IMR-90 (cell line): ENCODE results near the gene C17orf50. TPM values are rescaled to one million over a fixed set of nuclear protein-coding genes. Genes with fewer than 3 reads are reported as not detected.
A peak's percentile ranks its signal among the peaks of the same experiment; 100 is the strongest.

Experiments
- ATAC-seq: fragments of 200-7000 bp; cut with Tn5 transposase; 2 replicates; pipeline ENCODE4 v1.9.1; 2020; ENCODE audit warnings: low read depth, mild to moderate bottlenecking, moderate library complexity
- BruUV-seq: library from RNA; stranded (reverse); fragments of 400-500 nt; replicated peaks from 2 replicates; lab custom pipeline; 2021; lab: Mats Ljungman, UMichigan
- CTCF ChIA-PET: fragments of 300-600 bp; formaldehyde crosslinking; extraction: SDS; loops from one replicate; lab custom pipeline; 2021; ENCODE audit warnings: antibody characterized with exemption; lab: Yijun Ruan, JAX
- POLR2A ChIA-PET: fragments of 300-600 bp; sonication (Branson Sonifier 250); formaldehyde crosslinking; loops from one replicate; lab custom pipeline; 2022; ENCODE audit warnings: antibody characterized with exemption; ENCODE audit not compliant: unreplicated experiment; lab: Charles Lee
- DNase-seq: peaks from one replicate; pipeline ENCODE4 v3.0.0; 2013
- H2AFZ ChIP-seq: replicated peaks from 2 replicates; pipeline ENCODE3; 2013; ENCODE audit warnings: low read length, mild to moderate bottlenecking; ENCODE audit not compliant: poor library complexity
- H2AK5ac ChIP-seq: 2 replicates; pipeline ENCODE4 v1.6.1; 2013; ENCODE audit warnings: low read depth, low read length, inconsistent platforms
- H2AK9ac ChIP-seq: replicated peaks from 2 replicates; pipeline ENCODE3; 2013; ENCODE audit warnings: mild to moderate bottlenecking, low read depth, low read length, moderate library complexity; ENCODE audit not compliant: poor library complexity
- H2BK120ac ChIP-seq: 2 replicates; pipeline ENCODE4 v1.6.1; 2013; ENCODE audit warnings: low read depth, low read length, inconsistent platforms
- H2BK15ac ChIP-seq: 3 replicates; pipeline ENCODE4 v1.6.1; 2013; ENCODE audit warnings: low read depth, low read length, inconsistent platforms
- H2BK20ac ChIP-seq: 2 replicates; pipeline ENCODE4 v1.6.1; 2013; ENCODE audit warnings: low read depth, mild to moderate bottlenecking, inconsistent platforms, low read length, moderate library complexity
- H2BK5ac ChIP-seq: 2 replicates; pipeline ENCODE4 v1.6.1; 2013; ENCODE audit warnings: mild to moderate bottlenecking, low read depth, low read length, inconsistent platforms; ENCODE audit not compliant: poor library complexity, severe bottlenecking
- H3K14ac ChIP-seq: replicated peaks from 2 replicates; pipeline ENCODE4 v1.6.1; 2013; ENCODE audit warnings: low read depth, low read length, inconsistent platforms
- H3K18ac ChIP-seq: 2 replicates; pipeline ENCODE4 v1.6.1; 2013; ENCODE audit warnings: low read depth, low read length, control low read depth
- H3K23ac ChIP-seq: 2 replicates; pipeline ENCODE4 v1.6.1; 2013; ENCODE audit warnings: low read depth, low read length, inconsistent platforms
- H3K27ac ChIP-seq: 2 replicates; pipeline ENCODE4 v1.5.1; 2013; ENCODE audit warnings: mild to moderate bottlenecking, control low read depth, low read length; ENCODE audit not compliant: insufficient read depth
- H3K27me3 ChIP-seq: 2 replicates; pipeline ENCODE4 v1.6.1; 2013; ENCODE audit warnings: low read length; ENCODE audit not compliant: control insufficient read depth, insufficient read depth
- H3K36me3 ChIP-seq: 2 replicates; pipeline ENCODE4 v1.6.1; 2013; ENCODE audit warnings: low read length, mixed read lengths; ENCODE audit not compliant: control insufficient read depth, insufficient read depth
- H3K4ac ChIP-seq: 2 replicates; pipeline ENCODE4 v1.6.1; 2013; ENCODE audit warnings: low read depth, low read length, inconsistent platforms
- H3K4me1 ChIP-seq: 2 replicates; pipeline ENCODE4 v1.6.1; 2013; ENCODE audit warnings: low read length, mixed read lengths; ENCODE audit not compliant: control insufficient read depth, insufficient read depth
- H3K4me2 ChIP-seq: 2 replicates; pipeline ENCODE4 v1.6.1; 2013; ENCODE audit warnings: low read depth, mild to moderate bottlenecking, control low read depth, low read length, moderate library complexity
- H3K4me3 ChIP-seq: 2 replicates; pipeline ENCODE4 v1.5.1; 2013; ENCODE audit warnings: low read depth, mild to moderate bottlenecking, control low read depth, low read length, moderate library complexity; ENCODE audit not compliant: insufficient read depth
- H3K56ac ChIP-seq: 2 replicates; pipeline ENCODE4 v1.6.1; 2013; ENCODE audit warnings: low read length, inconsistent platforms; ENCODE audit not compliant: insufficient read depth; ENCODE audit errors: extremely low read depth
- H3K79me1 ChIP-seq, 2 experiments: 2 replicates each; pipeline ENCODE4 v1.6.1; 2013; ENCODE audit warnings: low read length in 2 of 2, inconsistent platforms in 1 of 2, low read depth in 1 of 2
- H3K9ac ChIP-seq: 2 replicates; pipeline ENCODE4 v1.6.1; 2013; ENCODE audit warnings: low read depth, low read length, control low read depth
- H3K9me1 ChIP-seq: 2 replicates; pipeline ENCODE4 v1.6.1; 2013; ENCODE audit warnings: low read length, inconsistent platforms; ENCODE audit not compliant: insufficient read depth
- H3K9me3 ChIP-seq: 2 replicates; pipeline ENCODE4 v1.6.1; 2013; ENCODE audit warnings: low read length; ENCODE audit not compliant: control insufficient read depth, insufficient read depth
- H4K20me1 ChIP-seq: 2 replicates; pipeline ENCODE4 v1.6.1; 2013; ENCODE audit warnings: low read length, inconsistent platforms; ENCODE audit not compliant: insufficient read depth
- H4K5ac ChIP-seq: 2 replicates; pipeline ENCODE4 v1.6.1; 2013; ENCODE audit warnings: mild to moderate bottlenecking, low read depth, low read length, control low read depth
- H4K8ac ChIP-seq, 2 experiments: 2 replicates each; pipeline ENCODE4 v1.6.1; 2013; ENCODE audit warnings: low read depth in 2 of 2, low read length in 2 of 2, control low read depth in 1 of 2, inconsistent platforms in 1 of 2
- H4K91ac ChIP-seq: 2 replicates; pipeline ENCODE4 v1.6.1; 2013; ENCODE audit warnings: low read depth, low read length, inconsistent platforms; ENCODE audit not compliant: insufficient read depth
- BHLHE40 ChIP-seq: fragments of 150-350 bp; IDR thresholded peaks from 2 replicates; pipeline ENCODE4 v1.6.1; 2016; ENCODE audit warnings: mild to moderate bottlenecking, low read depth, low read length
- CEBPB ChIP-seq: IDR thresholded peaks from 2 replicates; pipeline ENCODE4 v1.6.1; 2012; ENCODE audit warnings: low read depth, low read length, improper control_type of control experiment
- CHD1 ChIP-seq: IDR thresholded peaks from 2 replicates; pipeline ENCODE4 v1.6.1; 2012; ENCODE audit warnings: low read depth, low read length, improper control_type of control experiment
- FOS ChIP-seq: fragments of 150-350 bp; IDR thresholded peaks from 2 replicates; pipeline ENCODE4 v1.6.1; 2016; ENCODE audit warnings: low read depth, low read length
- MAFK ChIP-seq: IDR thresholded peaks from 2 replicates; pipeline ENCODE4 v1.6.1; 2012; ENCODE audit warnings: low read depth, low read length, improper control_type of control experiment
- MXI1 ChIP-seq: IDR thresholded peaks from 2 replicates; pipeline ENCODE4 v1.6.1; 2012; ENCODE audit warnings: low read depth, mild to moderate bottlenecking, low read length, moderate library complexity, borderline replicate concordance
- NFE2L2 ChIP-seq: fragments of 150-350 bp; IDR thresholded peaks from 2 replicates; pipeline ENCODE4 v1.6.1; 2016; ENCODE audit warnings: low read depth, mild to moderate bottlenecking, low read length
- POLR2A ChIP-seq: IDR thresholded peaks from 2 replicates; pipeline ENCODE4 v1.6.1; 2012; ENCODE audit warnings: mild to moderate bottlenecking, low read depth, low read length
- RAD21 ChIP-seq: IDR thresholded peaks from 2 replicates; pipeline ENCODE4 v1.6.1; 2012; ENCODE audit warnings: low read length, improper control_type of control experiment
- RFX5 ChIP-seq: IDR thresholded peaks from 2 replicates; pipeline ENCODE4 v1.8.0; 2012; ENCODE audit warnings: low read depth, mild to moderate bottlenecking, low read length, moderate library complexity
- WGBS, 2 experiments: methylation state at CpG; one replicate each; pipeline versions ENCODE4 v1.1.5 to v1.1.7; 2013; ENCODE audit warnings: missing lambda C conversion rate in 2 of 2; ENCODE audit not compliant: insufficient read length in 1 of 2; ENCODE audit errors: extremely low coverage in 2 of 2; 5-methylcytosine and 5-hydroxymethylcytosine counted together
- dilution Hi-C: fragments of 300-500 bp; cut with HindIII; formaldehyde crosslinking; loops from one replicate; pipeline ENCODE4 v1.14.3; 2018; ENCODE audit warnings: low sequenced_read_pairs; ENCODE audit not compliant: unreplicated experiment
- in situ Hi-C: fragments of 300-500 bp; cut with MboI; formaldehyde crosslinking; loops from 3 replicates; pipeline ENCODE4 v1.14.3; 2019; ENCODE audit warnings: low sequenced_read_pairs, inconsistent platforms, mixed read lengths
- intact Hi-C: fragments of 100-400 bp; cut with micrococcal nuclease; formaldehyde crosslinking; loops from 2 replicates; pipeline ENCODE4 v1.10.0; 2022
- polyA plus RNA-seq, 3 experiments: library from polyadenylated mRNA; depleted of rRNA; stranded (reverse); fragments of >200 nt; gene quantifications; 2 replicates each; pipeline ENCODE4 v1.2.3, GENCODE V29; 2012; ENCODE audit warnings: low replicate concordance in 1 of 3
- total RNA-seq: library from RNA; depleted of rRNA; stranded (reverse); fragments of >200 nt; gene quantifications from 2 replicates; pipeline ENCODE4 v1.2.3, GENCODE V29; 2012
- TF ChIP-seq, protein P1 (sequence below): fragments of 150-350 bp; IDR thresholded peaks from 2 replicates; pipeline ENCODE4 v1.6.1; 2016; ENCODE audit warnings: low read depth, mild to moderate bottlenecking, low read length, moderate library complexity, borderline replicate concordance

C17orf50 gene
- total and polyA plus RNA-seq, 2 of the 4 experiments (the other 2 are of a cell fraction), result not detected

DNA sequence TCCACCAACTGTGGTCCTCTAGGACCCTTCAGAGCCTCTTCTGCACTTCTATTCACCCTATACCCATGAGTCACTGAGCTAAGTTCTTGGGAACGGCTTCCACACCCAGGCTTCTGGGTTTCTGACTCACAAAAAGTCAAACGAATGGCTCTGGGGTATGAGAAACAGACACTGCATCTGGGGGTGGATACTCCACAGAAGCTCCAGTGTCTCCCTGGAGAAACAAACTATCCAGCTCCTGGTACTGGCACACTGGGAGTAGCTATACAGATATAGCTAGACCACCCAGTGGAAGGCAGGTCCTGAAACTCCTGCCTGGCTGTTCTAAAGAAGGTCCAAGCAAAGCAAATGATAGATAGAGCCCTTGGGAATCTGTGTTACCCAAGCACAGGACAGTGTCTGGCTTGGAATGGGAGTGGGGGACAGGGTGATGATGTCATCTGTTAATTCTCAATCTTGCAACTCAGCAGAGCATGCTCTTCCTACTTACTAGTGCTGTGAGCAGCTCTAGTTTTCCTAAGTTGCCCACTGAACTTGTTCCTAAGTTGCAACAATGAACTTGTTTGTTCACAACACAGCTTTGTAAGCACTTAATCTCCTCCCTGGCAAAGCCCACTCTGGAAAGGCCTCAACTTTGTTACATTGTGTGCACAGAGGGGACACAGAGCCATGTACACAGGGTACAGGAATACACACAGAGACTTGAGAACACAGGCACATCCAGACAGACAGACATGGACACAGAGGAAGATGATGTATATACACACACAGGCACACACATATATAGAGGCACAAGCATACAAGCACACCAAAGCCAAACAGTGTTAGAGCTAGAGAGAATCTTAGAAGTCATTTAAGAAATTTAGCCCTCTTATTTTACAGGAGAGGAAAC, 28.0 kb downstream of the C17orf50 start (continued):
- TF ChIP-seq FOS (peak; percentile 81), MXI1 (no peak), POLR2A (0 out of 2 replicates have a peak, but pooled peaks have one; percentile 28), MAFK (peak; percentile 52; the same call in 1 of the 2 replicates), RAD21 (no peak)

DNA sequence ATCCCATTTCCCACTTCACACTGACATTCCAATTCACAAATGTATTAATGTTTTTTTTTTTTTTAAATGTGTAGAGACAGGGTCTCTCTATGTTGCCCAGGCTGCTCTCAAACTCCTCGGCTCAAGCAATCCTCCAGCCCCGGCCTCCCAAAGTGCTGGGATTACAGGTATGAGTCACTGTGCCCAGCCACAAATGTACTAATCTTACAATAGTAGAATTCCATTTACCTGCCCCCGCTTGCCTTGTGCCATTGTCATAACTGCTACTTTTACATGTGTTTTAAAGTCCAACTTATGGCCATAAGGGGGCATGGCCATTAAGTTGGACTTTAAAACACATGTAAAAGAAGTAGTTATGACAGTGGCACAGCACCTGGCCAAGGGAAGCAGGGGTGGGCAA, 30.2 kb downstream of the C17orf50 start:
- Histone ChIP-seq H3K23ac (no peak overlapping the region), H4K91ac (no peak overlapping the region), H2AK5ac (no peak overlapping the region), H3K56ac (no peak overlapping the region), H3K14ac (no peak overlapping the region), H3K4me1 (peaks cover 20% of the 10 kb centered on the region), H3K9me3 (no peaks in the 10 kb centered on the region), H3K18ac (no peak overlapping the region), H2AFZ (no peak overlapping the region), H2BK5ac (no peak overlapping the region), H3K27ac (no peak overlapping the region), H3K27me3 (peaks cover 33% of the 10 kb centered on the region), H3K9ac (no peak overlapping the region), H4K5ac (no peak overlapping the region), H3K9me1 (peaks cover 17% of the 10 kb centered on the region), H3K4me2 (no peak overlapping the region), H3K36me3 (no peaks in the 10 kb centered on the region), H2AK9ac (no peak overlapping the region), H4K20me1 (no peaks in the 10 kb centered on the region; the same call in 1 of the 2 replicates), H3K79me1 (no peaks in the 10 kb centered on the region), H2BK15ac (no peak overlapping the region), H2BK20ac (no peak overlapping the region), H4K8ac (no peak overlapping the region), H3K4ac (no peak overlapping the region), H3K4me3 (no peak overlapping the region), H2BK120ac (no peak overlapping the region)
- BruUV-seq, result no TSS peak
- POLR2A ChIA-PET, result no interaction called here
- in situ Hi-C loops, result no loop called here
- ATAC-seq (no peak), DNase-seq (no peak)
- CTCF ChIA-PET, result no interaction called here
- intact Hi-C loops, result no loop called here
- no CpG with 5 or more reads among the region's 3 CpGs for WGBS, 2 experiments
- TF ChIP-seq MAFK, result no peak
- TF ChIP-seq POLR2A, result no peak
- no peak for TF ChIP-seq RAD21
- no peak for TF ChIP-seq NFE2L2
- TF ChIP-seq RFX5, result no peak
- TF ChIP-seq CEBPB, result no peak
- TF ChIP-seq CHD1, result no peak
- TF ChIP-seq, protein P1, sequence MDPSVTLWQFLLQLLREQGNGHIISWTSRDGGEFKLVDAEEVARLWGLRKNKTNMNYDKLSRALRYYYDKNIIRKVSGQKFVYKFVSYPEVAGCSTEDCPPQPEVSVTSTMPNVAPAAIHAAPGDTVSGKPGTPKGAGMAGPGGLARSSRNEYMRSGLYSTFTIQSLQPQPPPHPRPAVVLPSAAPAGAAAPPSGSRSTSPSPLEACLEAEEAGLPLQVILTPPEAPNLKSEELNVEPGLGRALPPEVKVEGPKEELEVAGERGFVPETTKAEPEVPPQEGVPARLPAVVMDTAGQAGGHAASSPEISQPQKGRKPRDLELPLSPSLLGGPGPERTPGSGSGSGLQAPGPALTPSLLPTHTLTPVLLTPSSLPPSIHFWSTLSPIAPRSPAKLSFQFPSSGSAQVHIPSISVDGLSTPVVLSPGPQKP, result no peak
- no peak for TF ChIP-seq BHLHE40
- dilution Hi-C loops, result no loop called here
